ENCODE data around the gene CXCL17. TPM values are rescaled to one million over a fixed set of nuclear protein-coding genes. Genes with fewer than 3 reads are reported as not detected.
A peak's percentile ranks its signal among the peaks of the same experiment; 100 is the strongest.

Gene CXCL17
- total and polyA plus RNA-seq, 4 experiments from 2014 or later = not detected

- no peaks in the 10 kb centered on the region for H3K9me3 ChIP-seq (ENCODE audit: control insufficient read depth in 1 of 2, low read length in 2 of 2)
- H3K36me3 ChIP-seq (ENCODE audit: insufficient read depth, low read length) = no peaks in the 10 kb centered on the region
- H3K4me1 ChIP-seq (ENCODE audit: insufficient read depth, low read length) = peaks cover 24% of the 10 kb centered on the region
- ChIA-PET CTCF (ENCODE audit: partially characterized antibody) (interaction anchor here (0.6 to 2.7 kb wide), 5 partner anchors 13 to 439 kb away, joined by 3 to 13 read pairs (median 4); no protein-coding TSS in a partner anchor), POLR2A (ENCODE audit: partially characterized antibody) (interaction anchor here (0.9 to 3.4 kb wide), 3 partner anchors 17 to 48 kb away, joined by 3 to 13 read pairs (median 7); no protein-coding TSS in a partner anchor)
- Mint-ChIP-seq H3K4me3 (peak overlapping the region in 7 of 8 donors; percentile 82 to 91 (median 85)), H3K4me1 (peaks cover 20 to 45% (median 31%) of the 10 kb centered on the region in 4 donors), H3K27ac (peak overlapping the region; percentile 39 to 88 (median 74)), H3K27me3 (no peaks in the 10 kb centered on the region), H3K36me3 (peaks cover 0 to 7% of the 10 kb centered on the region in 2 donors), H3K9me3 (no peaks in the 10 kb centered on the region)
- H3K27ac ChIP-seq (ENCODE audit: low read depth, low read length) = no peak overlapping the region
- intact Hi-C loops (cut with micrococcal nuclease) = no loop called here
- peak overlapping the region; percentile 23 to 52 for H3K4me3 ChIP-seq (ENCODE audit: low read length in 2 of 2)
- no peaks in the 10 kb centered on the region for H3K27me3 ChIP-seq (ENCODE audit: insufficient read depth, low read length)
- no peak for DNase-seq
These were observed 40.2 kb downstream of the CXCL17 start for GRCh38 chr19:42402376-42403116.

DNA sequence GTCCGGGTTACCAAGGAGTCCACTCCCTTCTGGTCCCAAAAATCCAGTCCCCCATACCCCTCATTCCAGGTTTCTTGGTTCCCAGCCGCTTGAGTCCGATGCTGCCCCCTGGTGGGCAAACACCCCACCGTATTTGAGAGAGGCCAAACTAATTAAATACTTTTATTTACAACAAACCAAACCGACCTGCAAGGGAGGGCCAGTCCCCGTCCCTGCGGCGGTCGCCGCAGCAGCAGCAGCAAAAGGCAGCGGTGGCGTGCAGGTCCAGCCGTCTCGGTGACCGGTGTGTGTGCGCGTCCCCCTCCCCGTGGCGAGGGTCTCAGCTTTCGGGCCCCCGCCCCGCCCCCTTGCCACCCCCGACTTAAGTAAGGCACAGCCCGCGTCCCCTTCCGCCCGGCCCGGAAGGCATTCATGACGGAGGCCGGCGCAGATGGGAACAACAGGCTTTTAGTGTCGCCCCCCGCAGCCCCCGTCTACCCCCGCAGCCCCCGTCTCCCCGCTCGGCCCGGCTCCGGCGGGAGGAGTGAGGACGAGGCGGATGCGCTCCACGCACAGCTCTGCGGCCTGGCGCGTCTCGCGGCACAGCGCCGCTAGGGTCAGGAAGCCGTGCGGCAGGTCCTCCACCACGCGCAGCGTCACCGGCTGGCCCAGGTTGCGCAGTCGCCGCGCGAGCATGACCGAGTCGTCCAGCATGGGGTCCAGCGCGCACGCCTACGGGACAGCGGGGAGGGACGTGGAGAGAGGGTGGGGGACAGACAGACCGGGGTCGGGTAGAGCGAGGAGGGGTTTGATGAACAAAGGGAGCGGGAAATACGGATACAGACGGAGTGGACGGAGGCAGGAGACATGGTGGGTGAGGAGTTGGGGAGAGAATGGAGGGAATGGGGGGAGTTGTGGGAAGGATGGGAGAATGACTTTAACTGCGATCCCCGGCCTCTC is 41.1 kb downstream of the CXCL17 start:
- POLR2A ChIA-PET (ENCODE audit: partially characterized antibody) = interaction anchor here (0.9 to 3.4 kb wide), 3 partner anchors 18 to 49 kb away, joined by 3 to 13 read pairs (median 7); no protein-coding TSS in a partner anchor
- Mint-ChIP-seq H3K27me3 (no peaks in the 10 kb centered on the region), H3K27ac (peak overlapping the region; percentile 64 to 88 (median 78)), H3K9me3 (peaks cover 0 to 2% (median 0%) of the 10 kb centered on the region in 8 donors), H3K4me1 (peaks cover 26 to 53% (median 39%) of the 10 kb centered on the region in 4 donors), H3K36me3 (peaks cover 0 to 7% of the 10 kb centered on the region in 2 donors), H3K4me3 (peak overlapping the region; percentile 82 to 91 (median 84))
- DNase-seq = peak; percentile 63 to 79 (median 68)
- Histone ChIP-seq H3K36me3 (ENCODE audit: insufficient read depth, low read length) (no peaks in the 10 kb centered on the region), H3K4me3 (ENCODE audit: low read length in 2 of 2) (peak overlapping the region; percentile 23 to 52), H3K27ac (ENCODE audit: low read depth, low read length) (peak overlapping the region; percentile 29), H3K9me3 (ENCODE audit: control insufficient read depth in 1 of 2, low read length in 2 of 2) (no peaks in the 10 kb centered on the region), H3K27me3 (ENCODE audit: insufficient read depth, low read length) (no peaks in the 10 kb centered on the region), H3K4me1 (ENCODE audit: insufficient read depth, low read length) (peaks cover 30% of the 10 kb centered on the region)
- CTCF ChIA-PET (ENCODE audit: partially characterized antibody) = interaction anchor here (0.6 to 2.7 kb wide), 17 partner anchors 10 to 438 kb away, joined by 3 to 13 read pairs (median 4); partner anchors contain the start of genes CEACAM1 and POU2F2
- intact Hi-C loops (cut with micrococcal nuclease) = loop anchor here (1.0 to 2.0 kb wide), 4 partner anchors 22 to 293 kb away; no protein-coding TSS in a partner anchor

DNA sequence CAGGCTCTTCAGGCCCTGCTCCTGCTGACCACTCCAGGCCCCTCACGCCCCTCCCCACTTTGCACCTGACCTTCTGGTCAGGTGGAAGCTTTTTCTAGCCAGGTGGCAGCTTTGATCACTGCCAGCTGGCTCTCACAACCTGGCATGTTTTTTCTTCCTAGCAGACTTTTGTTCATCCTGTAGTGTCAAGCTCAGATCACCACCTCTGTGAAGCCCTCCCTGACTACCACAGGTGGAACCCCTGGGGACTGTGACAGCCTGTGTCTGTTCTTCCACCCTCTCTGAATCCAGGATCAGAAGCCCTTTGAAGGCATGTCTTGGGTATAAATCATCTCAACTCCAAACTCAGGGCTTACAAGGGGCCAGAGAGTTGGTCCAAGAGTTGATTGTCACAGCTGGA is 42.3 kb downstream of the CXCL17 start:
- no peak for DNase-seq
- no peak overlapping the region for H3K4me3 ChIP-seq (ENCODE audit: low read length in 2 of 2)
- ChIA-PET POLR2A (ENCODE audit: partially characterized antibody) (interaction anchor here (1.1 to 3.4 kb wide), 4 partner anchors 18 to 38 kb away, joined by 3 to 13 read pairs (median 4); no protein-coding TSS in a partner anchor), CTCF (ENCODE audit: partially characterized antibody) (interaction anchor here (0.7 to 2.7 kb wide), 17 partner anchors 12 to 291 kb away, joined by 3 to 13 read pairs (median 5); partner anchors contain the start of genes CEACAM1 and POU2F2)
- H3K27ac ChIP-seq (ENCODE audit: low read depth, low read length) = no peak overlapping the region
- no peaks in the 10 kb centered on the region for H3K36me3 ChIP-seq (ENCODE audit: insufficient read depth, low read length)
- intact Hi-C loops (cut with micrococcal nuclease) = loop anchor here (2.0 kb wide), 1 partner anchor 156 kb away; no protein-coding TSS in a partner anchor
- H3K27me3 ChIP-seq (ENCODE audit: insufficient read depth, low read length) = no peaks in the 10 kb centered on the region
- no peaks in the 10 kb centered on the region for H3K9me3 ChIP-seq (ENCODE audit: control insufficient read depth in 1 of 2, low read length in 2 of 2)
- H3K36me3 Mint-ChIP-seq = peaks cover 0 to 7% of the 10 kb centered on the region in 2 donors
- peaks cover 35% of the 10 kb centered on the region for H3K4me1 ChIP-seq (ENCODE audit: insufficient read depth, low read length)
- peak overlapping the region in 6 of 7 donors; percentile 27 to 87 (median 57) for H3K27ac Mint-ChIP-seq
- H3K4me1 Mint-ChIP-seq = peaks cover 29 to 57% (median 44%) of the 10 kb centered on the region in 4 donors
- H3K4me3 Mint-ChIP-seq = peak overlapping the region in 4 of 8 donors; percentile 50 to 89 (median 60)
- peaks cover 0 to 2% (median 0%) of the 10 kb centered on the region in 8 donors for H3K9me3 Mint-ChIP-seq
- no peaks in the 10 kb centered on the region for H3K27me3 Mint-ChIP-seq

DNA sequence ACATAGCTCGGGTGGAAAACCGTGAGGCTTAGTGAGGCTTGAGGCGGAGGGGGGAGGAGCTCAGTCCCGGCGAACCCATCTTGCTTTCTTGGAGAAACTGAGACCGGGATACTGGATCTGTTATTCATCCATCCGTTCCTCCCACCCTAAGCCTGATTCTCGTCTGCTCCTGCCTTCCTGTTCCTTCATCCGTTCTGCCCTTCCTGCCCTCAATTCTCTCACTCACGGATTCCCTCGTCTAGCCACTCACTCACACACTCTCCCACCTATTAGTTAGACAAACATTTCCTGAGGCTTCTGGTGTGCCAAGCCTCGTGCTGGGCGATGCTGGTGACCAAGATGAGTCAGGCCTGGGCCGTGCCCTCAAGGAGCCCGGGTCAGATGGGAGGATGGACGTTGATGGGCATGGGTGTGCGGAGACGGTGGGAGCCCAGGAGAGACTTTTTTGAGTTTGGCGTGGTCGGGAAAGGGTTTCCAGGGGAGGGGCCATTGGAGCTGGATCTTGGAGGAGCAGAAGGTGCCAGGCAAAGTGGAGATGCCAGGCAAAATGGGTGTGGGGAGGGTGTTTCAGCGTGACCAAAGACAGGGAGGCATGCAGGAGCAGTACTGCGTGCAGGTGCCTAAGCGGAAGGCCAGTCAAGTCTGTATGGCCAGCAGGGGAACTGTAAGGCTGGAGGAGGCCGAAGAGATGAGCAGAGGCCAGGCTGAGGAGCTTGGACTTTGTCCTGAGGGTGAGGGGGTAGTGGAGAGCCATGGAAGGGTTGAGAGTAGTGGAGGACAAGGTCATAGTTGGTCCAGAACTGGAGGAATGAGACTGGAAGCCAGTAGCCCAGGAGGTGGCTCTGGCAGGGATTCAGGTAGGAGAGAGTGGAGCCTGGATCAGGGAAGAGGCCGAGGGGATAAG is 45.2 kb downstream of the CXCL17 start:
- Histone ChIP-seq H3K36me3 (ENCODE audit: insufficient read depth, low read length) (no peaks in the 10 kb centered on the region), H3K4me1 (ENCODE audit: insufficient read depth, low read length) (peaks cover 34% of the 10 kb centered on the region), H3K4me3 (ENCODE audit: low read length in 2 of 2) (peak overlapping the region; percentile 87 to 97), H3K9me3 (ENCODE audit: control insufficient read depth in 1 of 2, low read length in 2 of 2) (no peaks in the 10 kb centered on the region), H3K27me3 (ENCODE audit: insufficient read depth, low read length) (no peaks in the 10 kb centered on the region), H3K27ac (ENCODE audit: low read depth, low read length) (peak overlapping the region; percentile 72)
- Mint-ChIP-seq H3K4me3 (peak overlapping the region; percentile 88 to 96 (median 92)), H3K27ac (peak overlapping the region; percentile 77 to 98 (median 96)), H3K9me3 (peaks cover 0 to 2% (median 0%) of the 10 kb centered on the region in 8 donors), H3K36me3 (peaks cover 0 to 5% of the 10 kb centered on the region in 2 donors), H3K4me1 (peaks cover 29 to 53% (median 44%) of the 10 kb centered on the region in 4 donors), H3K27me3 (no peaks in the 10 kb centered on the region)
- ChIA-PET CTCF (ENCODE audit: partially characterized antibody) (interaction anchor here (1.0 to 2.3 kb wide), 6 partner anchors 10 to 43 kb away, joined by 3 to 18 read pairs (median 7); no protein-coding TSS in a partner anchor), POLR2A (ENCODE audit: partially characterized antibody) (interaction anchor here (0.6 to 2.7 kb wide), 9 partner anchors 9 to 321 kb away, joined by 3 to 13 read pairs (median 4); partner anchors contain the start of genes PAFAH1B3 and ZNF574)
- intact Hi-C loops (cut with micrococcal nuclease) = loop anchor here (1.0 to 5.0 kb wide), 3 partner anchors 10 to 115 kb away; partner anchors contain the start of gene MEGF8
- DNase-seq = no peak

DNA sequence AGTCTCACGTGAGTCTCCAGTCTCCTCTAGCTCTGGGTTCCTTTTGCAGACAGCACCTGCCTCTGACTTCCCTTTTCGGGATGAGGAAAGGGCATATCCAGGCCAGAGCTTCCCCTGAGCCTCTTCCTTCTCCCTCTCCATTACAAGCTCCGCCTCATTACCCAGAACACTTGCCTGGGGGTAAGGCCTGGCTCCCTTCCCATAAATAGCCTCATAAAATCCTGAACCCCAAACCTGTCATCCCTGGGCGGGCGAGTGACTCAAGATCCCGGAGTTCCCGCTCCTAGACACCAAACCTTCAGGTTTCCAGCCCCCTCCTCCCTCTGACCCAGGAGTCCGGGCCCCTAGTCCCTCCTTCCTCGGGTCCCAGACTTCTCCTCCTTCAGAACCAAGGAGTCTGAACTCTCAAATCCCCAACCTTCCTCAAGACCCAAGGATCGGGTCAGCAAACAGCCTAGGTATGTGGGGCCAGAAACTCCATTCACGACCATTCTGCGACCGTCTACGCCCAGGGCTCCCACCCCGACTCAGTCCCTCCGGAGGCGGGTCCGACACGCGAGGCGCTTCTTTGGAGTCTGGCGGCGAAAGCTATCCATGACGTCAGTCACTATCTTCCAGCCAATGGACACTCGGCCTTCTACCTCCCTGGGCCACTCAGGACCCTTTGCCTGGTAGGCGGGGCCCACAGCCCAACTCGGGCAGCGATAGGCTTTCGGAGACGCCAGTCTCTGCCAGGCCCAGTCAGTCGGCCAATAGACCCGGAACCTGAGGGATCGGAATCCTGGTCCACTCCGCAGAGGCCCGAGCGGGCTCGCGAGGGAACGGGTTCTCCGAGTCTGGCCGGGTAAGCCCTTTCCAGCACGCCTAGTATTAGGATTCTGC is 46.1 kb downstream of the CXCL17 start:
- H3K27ac ChIP-seq (ENCODE audit: low read depth, low read length) = peak overlapping the region; percentile 72
- peak overlapping the region; percentile 77 to 98 (median 96) for H3K27ac Mint-ChIP-seq
- H3K9me3 ChIP-seq (ENCODE audit: control insufficient read depth in 1 of 2, low read length in 2 of 2) = no peaks in the 10 kb centered on the region
- POLR2A ChIA-PET (ENCODE audit: partially characterized antibody) = interaction anchor here (0.6 to 2.7 kb wide), 10 partner anchors 10 to 320 kb away, joined by 3 to 13 read pairs (median 4); partner anchors contain the start of genes PAFAH1B3 and ZNF574
- H3K9me3 Mint-ChIP-seq = peaks cover 0 to 2% (median 0%) of the 10 kb centered on the region in 8 donors
- H3K4me3 ChIP-seq (ENCODE audit: low read length in 2 of 2) = peak overlapping the region; percentile 87 to 97
- CTCF ChIA-PET (ENCODE audit: partially characterized antibody) = interaction anchor here (0.9 to 2.3 kb wide), 7 partner anchors 9 to 45 kb away, joined by 3 to 18 read pairs (median 7); no protein-coding TSS in a partner anchor
- H3K36me3 ChIP-seq (ENCODE audit: insufficient read depth, low read length) = no peaks in the 10 kb centered on the region
- H3K27me3 Mint-ChIP-seq = peaks cover 0 to 3% of the 10 kb centered on the region in 2 donors
- peaks cover 26 to 47% (median 40%) of the 10 kb centered on the region in 4 donors for H3K4me1 Mint-ChIP-seq
- intact Hi-C loops (cut with micrococcal nuclease) = loop anchor here (1.0 to 5.0 kb wide), 3 partner anchors 9 to 114 kb away; partner anchors contain the start of gene MEGF8
- H3K4me3 Mint-ChIP-seq = peak overlapping the region; percentile 88 to 96 (median 92)
- no peaks in the 10 kb centered on the region for H3K27me3 ChIP-seq (ENCODE audit: insufficient read depth, low read length)
- H3K36me3 Mint-ChIP-seq = peaks cover 0 to 4% of the 10 kb centered on the region in 2 donors
- peak; percentile 88 to 93 (median 90) for DNase-seq
- peaks cover 28% of the 10 kb centered on the region for H3K4me1 ChIP-seq (ENCODE audit: insufficient read depth, low read length)

Measured in CD4-positive, alpha-beta memory T cell (primary cell).